GM23248 (cell line): ENCODE data around the gene TTYH1.

Source experiments
- EZH2 ChIP-seq: fragments of 200-600 bp; sonication (generic); IDR thresholded peaks from 2 replicates; pipeline ENCODE4 v1.6.1; 2018; ENCODE audit warnings: antibody characterized with exemption, mild to moderate bottlenecking; ENCODE audit not compliant: insufficient read depth, poor library complexity, severe bottlenecking
- EZH2phosphoT487 ChIP-seq: fragments of 200-600 bp; sonication (generic); IDR thresholded peaks from 2 replicates; pipeline ENCODE4 v1.6.1; 2018; ENCODE audit warnings: antibody characterized with exemption, moderate library complexity, mild to moderate bottlenecking, low read depth; ENCODE audit not compliant: insufficient read depth

DNA sequence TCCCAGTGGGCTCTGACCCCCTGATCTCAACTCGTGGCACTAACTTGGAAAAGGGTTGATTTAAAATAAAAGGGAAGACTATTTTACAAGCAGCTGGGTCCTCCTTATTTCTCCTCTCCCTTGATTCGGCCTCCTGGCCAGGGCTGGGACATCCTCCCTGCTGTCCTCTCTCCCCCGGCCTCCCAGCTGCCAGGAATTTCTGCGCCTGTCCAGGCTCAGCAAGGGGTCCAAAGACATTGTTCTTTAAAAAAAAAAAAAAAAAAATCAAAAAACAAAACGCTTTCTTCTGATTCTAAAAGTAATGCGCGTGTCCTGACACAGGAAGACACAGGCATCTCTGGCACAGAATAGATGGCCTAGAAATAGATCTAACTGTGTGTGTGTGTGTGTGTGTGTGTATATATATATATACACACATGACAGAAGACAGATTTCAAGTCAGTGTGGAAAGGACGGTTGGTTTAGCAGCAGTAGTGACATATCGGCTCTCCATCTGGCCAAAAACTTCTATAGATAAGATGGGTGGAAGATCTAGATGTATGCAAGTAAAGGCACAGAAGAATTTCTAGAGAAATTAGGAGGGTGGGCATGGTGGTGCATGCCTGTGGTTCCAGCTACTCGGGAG lies 21.5 kb downstream of the TTYH1 start:
- TF ChIP-seq EZH2, result no peak
- no peak for TF ChIP-seq EZH2phosphoT487
